HepG2 (cell line): ENCODE data around the gene PLCG1. TPM values are rescaled to one million over a fixed set of nuclear protein-coding genes. Genes with fewer than 3 reads are reported as not detected.

ENCODE experiments used
- ATF7 ChIP-seq, 2 experiments: fragments of 450-650 bp in 1 of 2; sonication (generic) in 1 of 2; formaldehyde crosslinking in 1 of 2; IDR thresholded peaks; 2 replicates each; pipeline versions ENCODE4 v1.4.0 to v1.6.1; 2016 to 2020; ENCODE audit warnings: antibody characterized with exemption in 1 of 2, mild to moderate bottlenecking in 1 of 2, missing genetic modification reagents in 1 of 2
- EEA1 ChIP-seq: sonication (generic); formaldehyde crosslinking; IDR thresholded peaks from 2 replicates; pipeline ENCODE4 v1.5.1; 2020; ENCODE audit warnings: mild to moderate bottlenecking, missing genetic modification reagents, borderline replicate concordance
- ELF4 ChIP-seq: sonication (generic); formaldehyde crosslinking; IDR thresholded peaks from 2 replicates; pipeline ENCODE4 v1.5.0; 2020; ENCODE audit warnings: missing genetic modification reagents, mild to moderate bottlenecking, moderate library complexity, borderline replicate concordance
- FLYWCH1 ChIP-seq: sonication (generic); formaldehyde crosslinking; IDR thresholded peaks from 2 replicates; pipeline ENCODE4 v1.8.1; 2023; ENCODE audit warnings: mild to moderate bottlenecking, missing genetic modification reagents
- MEIS2 ChIP-seq: sonication (generic); formaldehyde crosslinking; IDR thresholded peaks from 2 replicates; pipeline ENCODE4 v1.9.0; 2021; ENCODE audit warnings: mild to moderate bottlenecking, missing genetic modification reagents
- MXI1 ChIP-seq: IDR thresholded peaks from 3 replicates; pipeline ENCODE4 v1.6.1; 2012; ENCODE audit warnings: low read depth, low read length, inconsistent platforms, borderline replicate concordance
- SALL1 ChIP-seq: sonication (generic); formaldehyde crosslinking; IDR thresholded peaks from 2 replicates; pipeline ENCODE4 v1.8.0; 2022; ENCODE audit warnings: mild to moderate bottlenecking, missing genetic modification reagents
- ZBTB21 ChIP-seq: sonication (generic); formaldehyde crosslinking; IDR thresholded peaks from 2 replicates; pipeline ENCODE4 v1.4.0; 2020; ENCODE audit warnings: missing genetic modification reagents
- ZNF563 ChIP-seq: sonication (generic); formaldehyde crosslinking; IDR thresholded peaks from 2 replicates; pipeline ENCODE4 v1.8.0; 2022; ENCODE audit warnings: mild to moderate bottlenecking, moderate library complexity, missing genetic modification reagents
- ZNF746 ChIP-seq: sonication (generic); formaldehyde crosslinking; IDR thresholded peaks from 2 replicates; pipeline ENCODE4 v1.8.0; 2022; ENCODE audit warnings: mild to moderate bottlenecking, missing genetic modification reagents
- ZNF749 ChIP-seq: sonication (generic); formaldehyde crosslinking; IDR thresholded peaks from 2 replicates; pipeline ENCODE4 v1.8.0; 2022; ENCODE audit warnings: mild to moderate bottlenecking, missing genetic modification reagents, moderate library complexity, borderline replicate concordance
- ZSCAN20 ChIP-seq: sonication (generic); formaldehyde crosslinking; IDR thresholded peaks from 2 replicates; pipeline ENCODE4 v1.4.0; 2020; ENCODE audit warnings: missing genetic modification reagents, mild to moderate bottlenecking, borderline replicate concordance
- polyA plus RNA-seq, 8 experiments: library from polyadenylated mRNA; depleted of rRNA in 3 of 8; stranded (reverse) in 7 of 8; unstranded in 1 of 8; fragments of >200 nt; fragmentation: Illumina TruSeq in 4 of 8; extraction: Trizol in 4 of 8; gene quantifications; 2 replicates each; pipeline versions ENCODE4 v1.2.1 to v1.2.3, GENCODE V29; 2011 to 2016; ENCODE audit warnings: low read depth in 4 of 8, missing spikeins in 1 of 8, mixed read lengths in 1 of 8; ENCODE audit not compliant: insufficient read depth in 1 of 8
- total RNA-seq, 5 experiments: library from RNA; depleted of rRNA; stranded (reverse); fragments of >200 nt; fragmentation: Illumina TruSeq; extraction: Trizol; gene quantifications; 2 replicates each; pipeline ENCODE4 v1.2.3, GENCODE V29; 2016; ENCODE audit warnings: low read depth in 1 of 5
- TF ChIP-seq, protein P1 (sequence below): sonication (generic); formaldehyde crosslinking; IDR thresholded peaks from 2 replicates; pipeline ENCODE4 v1.4.0; 2020; ENCODE audit warnings: missing genetic modification reagents
- TF ChIP-seq, protein P2 (sequence below): sonication (generic); formaldehyde crosslinking; IDR thresholded peaks from 2 replicates; pipeline ENCODE4 v1.5.0; 2020; ENCODE audit warnings: missing genetic modification reagents
- TF ChIP-seq, protein P3 (sequence below), 2 experiments: sonication (generic) in 1 of 2; formaldehyde crosslinking in 1 of 2; IDR thresholded peaks; 2 replicates each; pipeline versions ENCODE4 v1.4.0 to v1.6.1; 2016 to 2020; ENCODE audit warnings: borderline replicate concordance in 1 of 2, low read depth in 1 of 2, mild to moderate bottlenecking in 1 of 2, missing genetic modification reagents in 1 of 2
- TF ChIP-seq, protein P4 (sequence below): sonication (generic); formaldehyde crosslinking; conservative IDR thresholded peaks from 2 replicates; pipeline ENCODE4 v1.8.0; 2022; ENCODE audit warnings: low read depth, missing genetic modification reagents
- TF ChIP-seq, protein P5 (sequence below): sonication (generic); formaldehyde crosslinking; IDR thresholded peaks from 2 replicates; pipeline ENCODE4 v1.8.0; 2022; ENCODE audit warnings: missing genetic modification reagents, mild to moderate bottlenecking, moderate library complexity, borderline replicate concordance

Gene PLCG1
- total and polyA plus RNA-seq, 2 of the 13 experiments (the other 11 are each of a cell fraction or from before 2014, with no cell fraction given): 85.3 to 158 TPM

DNA sequence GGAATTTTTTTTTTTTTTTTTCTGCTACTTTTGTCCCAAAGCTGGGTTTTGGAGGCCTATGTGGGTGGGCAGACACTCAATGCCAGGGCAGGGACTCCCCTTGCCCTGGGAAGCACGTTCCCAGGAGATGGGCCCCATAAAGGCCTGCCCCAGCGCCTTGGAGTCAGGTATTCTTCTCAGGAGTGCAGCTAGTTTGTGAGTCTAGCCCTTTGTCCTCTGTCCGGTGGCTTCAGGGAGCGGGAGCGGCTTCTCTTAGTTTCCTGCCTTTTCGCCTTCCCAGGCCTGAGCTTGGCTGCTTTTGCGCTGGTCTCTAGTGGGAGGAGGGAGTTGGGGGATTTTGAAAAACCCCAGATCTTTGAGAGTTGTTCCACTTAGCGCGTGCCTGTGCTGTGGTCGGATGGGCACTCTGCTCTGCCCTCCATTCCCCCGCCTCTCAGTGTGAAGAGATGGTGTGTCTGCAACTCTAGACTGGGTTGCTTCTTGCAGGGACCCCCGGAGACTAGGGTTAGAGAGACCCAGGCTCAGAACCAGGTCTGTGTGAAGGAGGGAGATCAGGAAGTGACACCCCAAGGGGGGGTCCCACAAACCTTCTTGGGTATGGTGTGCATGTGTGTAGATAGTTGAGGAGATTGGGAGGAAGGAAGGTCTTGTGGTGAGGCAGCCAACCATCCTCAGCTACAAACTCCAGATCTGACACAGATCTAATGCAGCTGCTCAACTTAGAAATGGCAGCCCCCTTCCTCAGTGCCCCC, 1.3 kb downstream of the PLCG1 start (continued):
- TF ChIP-seq, protein P1, sequence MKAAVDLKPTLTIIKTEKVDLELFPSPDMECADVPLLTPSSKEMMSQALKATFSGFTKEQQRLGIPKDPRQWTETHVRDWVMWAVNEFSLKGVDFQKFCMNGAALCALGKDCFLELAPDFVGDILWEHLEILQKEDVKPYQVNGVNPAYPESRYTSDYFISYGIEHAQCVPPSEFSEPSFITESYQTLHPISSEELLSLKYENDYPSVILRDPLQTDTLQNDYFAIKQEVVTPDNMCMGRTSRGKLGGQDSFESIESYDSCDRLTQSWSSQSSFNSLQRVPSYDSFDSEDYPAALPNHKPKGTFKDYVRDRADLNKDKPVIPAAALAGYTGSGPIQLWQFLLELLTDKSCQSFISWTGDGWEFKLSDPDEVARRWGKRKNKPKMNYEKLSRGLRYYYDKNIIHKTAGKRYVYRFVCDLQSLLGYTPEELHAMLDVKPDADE (CRISPR knock-in tag): no peak
- no peak for TF ChIP-seq ATF7 (IDR thresholded peaks at IDR 0.05)
- TF ChIP-seq ATF7 (CRISPR knock-in tag; IDR thresholded peaks at IDR 0.05): peak; percentile 55; the same call in 1 of the 2 replicates
- no peak; the same call in 1 of the 2 replicates for TF ChIP-seq ELF4 (CRISPR knock-in tag)
- 0 out of 2 replicates have a peak, but pooled peaks have one; percentile 75 for TF ChIP-seq ZSCAN20
- TF ChIP-seq ZBTB21 (CRISPR knock-in tag): no peak
- TF ChIP-seq ZNF749: no peak
- TF ChIP-seq, protein P2, sequence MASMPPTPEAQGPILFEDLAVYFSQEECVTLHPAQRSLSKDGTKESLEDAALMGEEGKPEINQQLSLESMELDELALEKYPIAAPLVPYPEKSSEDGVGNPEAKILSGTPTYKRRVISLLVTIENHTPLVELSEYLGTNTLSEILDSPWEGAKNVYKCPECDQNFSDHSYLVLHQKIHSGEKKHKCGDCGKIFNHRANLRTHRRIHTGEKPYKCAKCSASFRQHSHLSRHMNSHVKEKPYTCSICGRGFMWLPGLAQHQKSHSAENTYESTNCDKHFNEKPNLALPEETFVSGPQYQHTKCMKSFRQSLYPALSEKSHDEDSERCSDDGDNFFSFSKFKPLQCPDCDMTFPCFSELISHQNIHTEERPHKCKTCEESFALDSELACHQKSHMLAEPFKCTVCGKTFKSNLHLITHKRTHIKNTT (CRISPR knock-in tag): no peak
- 0 out of 2 replicates have a peak, but pooled peaks have one; percentile 20 for TF ChIP-seq SALL1 (CRISPR knock-in tag)
- TF ChIP-seq EEA1: no peak
- TF ChIP-seq MXI1: no peak
- TF ChIP-seq, protein P3, sequence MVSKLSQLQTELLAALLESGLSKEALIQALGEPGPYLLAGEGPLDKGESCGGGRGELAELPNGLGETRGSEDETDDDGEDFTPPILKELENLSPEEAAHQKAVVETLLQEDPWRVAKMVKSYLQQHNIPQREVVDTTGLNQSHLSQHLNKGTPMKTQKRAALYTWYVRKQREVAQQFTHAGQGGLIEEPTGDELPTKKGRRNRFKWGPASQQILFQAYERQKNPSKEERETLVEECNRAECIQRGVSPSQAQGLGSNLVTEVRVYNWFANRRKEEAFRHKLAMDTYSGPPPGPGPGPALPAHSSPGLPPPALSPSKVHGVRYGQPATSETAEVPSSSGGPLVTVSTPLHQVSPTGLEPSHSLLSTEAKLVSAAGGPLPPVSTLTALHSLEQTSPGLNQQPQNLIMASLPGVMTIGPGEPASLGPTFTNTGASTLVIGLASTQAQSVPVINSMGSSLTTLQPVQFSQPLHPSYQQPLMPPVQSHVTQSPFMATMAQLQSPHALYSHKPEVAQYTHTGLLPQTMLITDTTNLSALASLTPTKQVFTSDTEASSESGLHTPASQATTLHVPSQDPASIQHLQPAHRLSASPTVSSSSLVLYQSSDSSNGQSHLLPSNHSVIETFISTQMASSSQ (IDR thresholded peaks at IDR 0.05; ENCODE audit: low read depth): no peak
- TF ChIP-seq, protein P3 (CRISPR knock-in tag; IDR thresholded peaks at IDR 0.05; ENCODE audit: borderline replicate concordance): no peak
- no peak; the same call in 1 of the 2 replicates for TF ChIP-seq ZNF563 (CRISPR knock-in tag)
- TF ChIP-seq, protein P4, sequence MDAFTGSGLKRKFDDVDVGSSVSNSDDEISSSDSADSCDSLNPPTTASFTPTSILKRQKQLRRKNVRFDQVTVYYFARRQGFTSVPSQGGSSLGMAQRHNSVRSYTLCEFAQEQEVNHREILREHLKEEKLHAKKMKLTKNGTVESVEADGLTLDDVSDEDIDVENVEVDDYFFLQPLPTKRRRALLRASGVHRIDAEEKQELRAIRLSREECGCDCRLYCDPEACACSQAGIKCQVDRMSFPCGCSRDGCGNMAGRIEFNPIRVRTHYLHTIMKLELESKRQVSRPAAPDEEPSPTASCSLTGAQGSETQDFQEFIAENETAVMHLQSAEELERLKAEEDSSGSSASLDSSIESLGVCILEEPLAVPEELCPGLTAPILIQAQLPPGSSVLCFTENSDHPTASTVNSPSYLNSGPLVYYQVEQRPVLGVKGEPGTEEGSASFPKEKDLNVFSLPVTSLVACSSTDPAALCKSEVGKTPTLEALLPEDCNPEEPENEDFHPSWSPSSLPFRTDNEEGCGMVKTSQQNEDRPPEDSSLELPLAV (CRISPR knock-in tag): no peak
- TF ChIP-seq MEIS2 (CRISPR knock-in tag): no peak
- TF ChIP-seq ZNF746: no peak
- TF ChIP-seq FLYWCH1 (CRISPR knock-in tag): no peak
- TF ChIP-seq, protein P5, sequence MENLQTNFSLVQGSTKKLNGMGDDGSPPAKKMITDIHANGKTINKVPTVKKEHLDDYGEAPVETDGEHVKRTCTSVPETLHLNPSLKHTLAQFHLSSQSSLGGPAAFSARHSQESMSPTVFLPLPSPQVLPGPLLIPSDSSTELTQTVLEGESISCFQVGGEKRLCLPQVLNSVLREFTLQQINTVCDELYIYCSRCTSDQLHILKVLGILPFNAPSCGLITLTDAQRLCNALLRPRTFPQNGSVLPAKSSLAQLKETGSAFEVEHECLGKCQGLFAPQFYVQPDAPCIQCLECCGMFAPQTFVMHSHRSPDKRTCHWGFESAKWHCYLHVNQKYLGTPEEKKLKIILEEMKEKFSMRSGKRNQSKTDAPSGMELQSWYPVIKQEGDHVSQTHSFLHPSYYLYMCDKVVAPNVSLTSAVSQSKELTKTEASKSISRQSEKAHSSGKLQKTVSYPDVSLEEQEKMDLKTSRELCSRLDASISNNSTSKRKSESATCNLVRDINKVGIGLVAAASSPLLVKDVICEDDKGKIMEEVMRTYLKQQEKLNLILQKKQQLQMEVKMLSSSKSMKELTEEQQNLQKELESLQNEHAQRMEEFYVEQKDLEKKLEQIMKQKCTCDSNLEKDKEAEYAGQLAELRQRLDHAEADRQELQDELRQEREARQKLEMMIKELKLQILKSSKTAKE: no peak
